Stimulated activated CD4-positive, alpha-beta T cell treated with anti-CD3 and anti-CD28 coated beads, Interleukin-1b, Interleukin-23, amount 100 ng/mL, for 1 hour (primary cell): ENCODE measurements around the gene PIM3.
A peak's percentile ranks its signal among the peaks of the same experiment; 100 is the strongest.

Source experiments
- DNase-seq, 2 donors: peaks; one replicate each; pipeline ENCODE4 v3.0.0-alpha.2; 2020; ENCODE audit warnings: low read depth in 2 of 2

PIM3 gene

DNA sequence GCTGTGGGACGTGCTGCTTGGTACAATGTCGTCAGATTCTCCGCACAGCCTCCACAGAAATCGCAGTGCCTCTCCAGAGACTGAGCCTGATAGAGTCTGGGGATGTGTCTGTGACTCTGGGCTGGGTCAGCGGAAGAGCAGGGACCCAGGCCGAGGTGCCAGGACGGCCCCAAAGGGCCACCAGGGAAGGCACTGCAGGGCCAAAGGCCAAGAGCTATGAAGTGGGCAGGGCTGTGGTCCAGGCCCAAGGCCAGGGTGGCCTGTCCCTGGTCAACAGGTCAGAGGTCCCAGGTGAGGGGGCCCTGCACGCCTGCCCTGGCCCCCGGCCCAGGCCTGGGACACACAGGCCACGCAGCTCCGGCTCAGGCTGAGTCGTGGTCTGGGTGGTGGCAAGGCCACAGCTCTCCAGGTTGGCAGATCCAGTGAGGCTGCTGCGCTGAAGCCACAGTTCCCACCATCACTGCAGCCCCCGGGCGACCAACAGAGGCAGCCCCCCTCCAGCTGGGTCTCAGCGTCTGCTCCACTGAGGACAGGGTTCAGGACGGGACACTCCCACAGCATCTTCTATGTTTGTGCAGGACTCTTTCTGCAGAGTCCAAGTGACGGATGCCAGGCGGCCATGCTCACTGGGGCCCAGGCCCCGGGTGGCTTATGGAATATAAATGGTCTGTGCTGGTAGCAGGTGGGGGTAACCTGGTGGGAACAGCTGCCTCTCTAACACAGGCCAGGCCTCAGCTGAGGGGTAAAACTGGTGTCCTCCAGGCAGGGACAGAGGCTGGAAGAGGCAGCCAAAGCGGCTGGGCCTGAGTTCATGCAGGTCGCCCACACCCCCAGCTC, 4.8 kb upstream of the PIM3 start:
- DNase-seq = no peak

DNA sequence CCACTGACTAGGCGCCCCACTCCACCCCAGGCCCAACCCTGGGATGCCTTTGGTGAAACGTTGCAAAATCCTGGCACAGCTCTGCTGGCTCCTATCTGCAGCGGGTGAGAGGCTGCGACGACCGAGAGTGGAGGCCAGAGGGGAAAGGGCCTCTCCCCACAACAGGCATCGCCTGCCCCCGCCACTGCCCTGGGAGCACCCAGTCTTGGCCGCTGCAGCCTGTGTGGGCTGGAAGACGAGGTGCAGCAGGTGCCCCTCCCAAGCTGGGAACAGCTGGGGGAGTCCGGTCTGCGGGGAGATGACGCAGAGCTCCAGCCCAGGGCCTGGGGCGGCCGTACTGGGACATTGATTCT, 4.2 kb upstream of the PIM3 start:
- DNase-seq = no peak

DNA sequence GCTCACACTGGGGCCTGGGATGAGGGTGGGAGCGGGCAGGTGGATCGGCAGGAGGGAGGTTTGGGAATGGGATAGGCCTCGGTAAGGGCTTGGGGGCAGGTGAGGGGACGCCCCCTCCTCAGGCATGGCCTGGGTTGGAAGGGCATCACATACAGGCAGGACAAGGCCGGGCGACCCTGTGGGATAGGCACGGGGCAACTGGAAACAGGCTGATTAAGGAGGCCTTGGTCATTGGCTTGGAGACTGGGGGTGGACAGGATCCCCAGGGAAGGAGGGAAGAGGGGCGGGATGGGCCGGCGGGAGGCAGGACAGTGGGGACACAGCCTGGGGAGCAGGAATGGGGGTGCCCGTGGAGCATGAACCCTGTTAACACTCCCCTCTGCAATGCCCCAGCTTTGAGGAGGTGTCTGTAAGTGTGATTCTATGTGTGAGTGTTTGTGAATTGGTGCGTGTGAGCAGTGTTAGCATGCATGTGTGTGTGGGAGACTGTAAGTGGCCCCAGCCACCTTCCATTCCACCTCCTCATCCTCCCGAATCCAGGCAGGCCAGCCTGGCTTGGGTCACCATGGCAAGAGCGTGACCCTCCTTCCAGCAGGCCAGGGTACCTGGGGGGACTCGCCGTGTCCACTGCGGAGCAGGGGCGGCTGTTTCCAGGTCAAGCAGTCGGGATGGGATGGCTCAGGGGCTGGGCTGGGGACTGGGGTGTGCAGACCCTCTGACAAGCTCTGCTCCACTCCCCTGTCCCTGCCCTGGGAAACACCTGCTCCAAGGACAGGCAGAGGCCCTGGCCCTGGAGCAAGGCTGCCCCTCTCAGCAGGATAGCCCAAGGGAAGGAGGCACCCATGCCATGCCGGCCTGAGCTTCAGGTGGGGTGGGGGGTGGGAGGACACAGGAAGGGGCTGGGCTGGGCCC, 3.4 kb upstream of the PIM3 start:
- DNase-seq = no peak

DNA sequence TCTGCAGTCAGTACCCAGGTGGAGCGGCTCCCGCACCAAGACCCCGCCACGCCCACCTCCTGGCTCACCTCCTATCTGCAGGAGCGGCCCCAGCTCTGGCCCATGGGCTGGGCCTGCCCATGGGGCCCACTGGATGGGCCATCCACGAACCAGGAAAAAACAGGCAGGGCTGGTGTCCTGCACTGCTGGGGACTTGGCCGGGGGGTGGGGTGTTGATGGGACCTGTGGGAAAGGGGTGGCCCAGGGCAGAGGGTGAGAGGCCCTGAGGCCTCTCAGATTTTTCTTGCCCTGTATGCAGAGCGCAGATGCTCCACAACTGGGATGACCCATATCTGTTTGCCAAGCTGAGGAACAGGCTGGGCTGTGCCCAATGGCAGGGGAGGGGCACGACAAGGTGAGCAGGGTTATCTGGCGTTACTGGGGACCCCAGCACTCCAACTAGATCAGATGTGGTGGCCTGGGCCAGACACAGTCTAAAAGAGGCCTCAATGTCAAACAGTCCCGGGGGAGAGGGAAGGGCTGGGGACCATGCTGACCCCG, 2.7 kb upstream of the PIM3 start:
- no peak for DNase-seq

DNA sequence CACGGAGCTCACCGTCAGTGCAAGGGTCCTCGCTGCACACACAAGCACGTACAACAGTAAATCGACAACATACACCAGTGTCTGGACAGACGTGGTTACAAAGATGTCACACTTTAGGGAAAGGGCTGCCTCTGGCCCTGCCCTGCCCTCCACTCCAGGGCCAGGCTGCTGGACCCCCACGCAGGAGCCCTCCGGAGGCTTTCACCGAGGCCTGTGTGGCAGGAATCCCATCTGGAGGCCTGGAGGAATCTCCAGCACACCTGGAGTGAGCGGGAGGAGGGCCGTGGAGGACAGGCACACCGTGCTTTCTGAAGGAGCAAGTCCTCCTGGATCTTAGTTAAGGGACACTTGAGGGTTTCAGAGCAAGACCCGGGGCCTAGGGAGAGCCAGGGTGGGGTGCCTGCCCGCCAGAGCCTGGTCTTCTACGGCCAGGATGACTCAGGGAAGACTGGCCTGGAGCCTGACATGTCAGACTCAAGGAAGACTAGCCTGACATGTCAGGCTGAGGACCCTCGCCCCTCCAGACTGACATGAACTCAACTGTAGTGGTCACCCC, 2.1 kb upstream of the PIM3 start:
- DNase-seq = no peak

DNA sequence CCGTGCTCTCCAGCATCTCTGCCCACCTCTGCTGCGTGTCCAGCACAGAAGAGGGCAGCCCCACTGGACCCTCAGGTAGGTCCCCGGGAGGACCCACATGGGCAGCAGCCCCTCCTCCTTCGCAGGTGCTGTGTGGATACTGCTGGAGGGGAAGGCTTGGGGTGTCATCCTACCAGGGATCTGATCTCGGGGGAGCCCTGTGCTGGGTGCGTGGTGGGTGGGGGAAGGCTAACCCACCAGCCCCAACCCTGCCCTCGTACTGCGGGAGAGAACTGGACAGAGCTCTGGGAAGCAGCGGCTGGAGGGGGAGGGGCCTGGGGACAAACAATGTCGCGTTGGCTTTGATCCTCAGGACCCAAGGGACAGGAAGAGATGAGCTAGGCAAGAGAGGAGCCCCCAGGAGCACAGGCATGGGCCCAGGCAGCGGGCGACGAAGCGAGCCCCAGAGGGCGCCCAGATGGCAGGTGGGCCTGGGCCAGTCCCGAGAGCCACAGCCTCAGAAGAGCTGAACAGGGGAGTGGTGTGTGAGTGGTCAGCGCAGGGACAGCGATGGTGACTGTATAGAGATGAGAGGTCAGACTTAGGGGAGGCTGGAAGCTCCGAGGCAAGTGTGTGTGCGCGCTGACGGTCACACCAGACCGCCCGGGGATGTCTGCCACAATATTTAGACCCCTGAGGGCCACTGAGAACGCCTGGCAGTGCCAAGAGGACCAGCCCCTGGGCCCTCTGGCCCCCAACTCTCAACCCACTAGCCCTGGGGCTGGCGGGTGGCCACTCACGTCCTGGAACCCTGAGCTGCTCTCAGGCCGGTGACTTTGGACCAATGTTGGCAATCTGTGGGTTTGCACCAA, 1.4 kb upstream of the PIM3 start:
- DNase-seq = no peak

DNA sequence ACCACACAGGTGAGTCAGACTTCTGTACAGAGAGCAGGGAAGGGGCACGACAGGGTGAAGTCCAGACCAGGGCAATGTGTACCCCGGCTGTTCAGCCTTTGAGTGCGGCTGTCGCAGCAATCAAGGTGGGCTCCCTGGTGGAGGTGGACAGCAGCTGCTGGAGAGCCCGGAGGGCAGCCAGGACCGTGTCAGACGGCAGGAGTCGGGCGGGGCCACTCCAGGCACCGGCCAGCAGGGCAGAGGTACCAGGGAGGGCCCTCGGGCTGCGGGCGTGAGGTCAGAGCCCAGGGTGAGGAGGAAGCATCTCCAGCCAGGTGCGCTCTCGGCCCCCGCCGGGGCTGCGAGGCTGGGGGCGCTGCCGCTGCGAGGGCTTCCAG, 802 bp upstream of the PIM3 start:
- no peak for DNase-seq

DNA sequence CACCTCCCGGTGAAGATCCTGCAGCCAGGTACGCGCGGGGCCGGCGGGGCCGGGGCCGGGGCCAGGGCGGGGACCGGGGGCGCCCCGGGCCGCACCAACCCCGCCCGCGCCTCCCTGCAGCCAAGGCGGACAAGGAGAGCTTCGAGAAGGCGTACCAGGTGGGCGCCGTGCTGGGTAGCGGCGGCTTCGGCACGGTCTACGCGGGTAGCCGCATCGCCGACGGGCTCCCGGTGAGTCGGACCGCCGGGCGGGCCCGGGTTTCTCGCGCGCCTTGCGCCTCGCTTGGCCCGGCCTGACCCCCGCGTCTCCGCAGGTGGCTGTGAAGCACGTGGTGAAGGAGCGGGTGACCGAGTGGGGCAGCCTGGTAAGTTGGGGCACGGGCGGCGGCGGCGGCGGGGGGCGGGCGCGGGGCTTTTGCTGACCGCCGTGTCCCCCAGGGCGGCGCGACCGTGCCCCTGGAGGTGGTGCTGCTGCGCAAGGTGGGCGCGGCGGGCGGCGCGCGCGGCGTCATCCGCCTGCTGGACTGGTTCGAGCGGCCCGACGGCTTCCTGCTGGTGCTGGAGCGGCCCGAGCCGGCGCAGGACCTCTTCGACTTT, 531 bp downstream of the PIM3 start:
- no peak for DNase-seq

DNA sequence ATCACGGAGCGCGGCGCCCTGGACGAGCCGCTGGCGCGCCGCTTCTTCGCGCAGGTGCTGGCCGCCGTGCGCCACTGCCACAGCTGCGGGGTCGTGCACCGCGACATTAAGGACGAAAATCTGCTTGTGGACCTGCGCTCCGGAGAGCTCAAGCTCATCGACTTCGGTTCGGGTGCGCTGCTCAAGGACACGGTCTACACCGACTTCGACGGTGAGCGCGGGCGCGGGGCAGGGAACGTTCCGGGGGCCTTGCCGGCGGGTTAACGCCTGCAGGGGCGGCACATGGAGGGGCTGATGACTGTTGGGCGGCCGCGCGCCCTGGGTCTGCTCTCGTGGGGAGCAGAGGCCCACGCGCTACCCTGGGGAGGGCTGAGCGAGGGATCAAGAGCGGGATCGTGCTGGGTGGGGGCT, 1.0 kb downstream of the PIM3 start:
- DNase-seq = no peak

DNA sequence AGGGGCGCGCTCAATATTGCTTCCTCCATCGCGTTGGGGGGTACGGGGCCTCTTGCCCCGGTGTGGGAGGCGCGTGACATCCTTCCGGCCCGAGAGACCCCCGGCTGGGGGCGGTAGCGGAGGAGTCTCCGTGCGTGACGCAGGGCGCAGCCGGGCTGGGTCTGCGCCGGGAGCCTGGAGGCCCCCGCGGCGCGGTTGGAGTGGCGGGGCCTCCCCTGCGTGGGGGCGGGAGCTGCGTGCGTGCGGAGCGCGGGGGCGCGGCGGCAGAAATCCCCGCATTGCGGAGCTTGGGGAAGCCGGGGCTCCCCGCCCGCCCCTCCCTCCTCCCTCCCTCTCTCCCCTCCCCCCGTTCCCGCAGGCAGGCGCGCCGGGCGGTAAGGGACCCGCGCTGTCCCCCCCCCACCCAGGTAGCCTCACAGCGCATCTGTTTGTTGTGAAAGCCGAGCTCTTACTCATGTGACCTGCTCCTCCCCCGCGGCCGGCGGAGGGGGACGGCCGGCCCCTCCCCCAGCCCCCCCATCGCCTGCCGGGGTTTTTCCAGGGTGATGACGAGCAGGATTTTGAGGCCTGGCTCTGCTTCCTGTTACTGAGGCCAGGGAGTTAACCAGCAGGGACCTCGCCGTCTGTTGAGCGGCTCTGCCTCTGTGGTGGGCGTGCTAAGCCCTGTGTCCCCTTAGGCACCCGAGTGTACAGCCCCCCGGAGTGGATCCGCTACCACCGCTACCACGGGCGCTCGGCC, 1.6 kb downstream of the PIM3 start:
- peak; percentile 64 to 91 for DNase-seq

DNA sequence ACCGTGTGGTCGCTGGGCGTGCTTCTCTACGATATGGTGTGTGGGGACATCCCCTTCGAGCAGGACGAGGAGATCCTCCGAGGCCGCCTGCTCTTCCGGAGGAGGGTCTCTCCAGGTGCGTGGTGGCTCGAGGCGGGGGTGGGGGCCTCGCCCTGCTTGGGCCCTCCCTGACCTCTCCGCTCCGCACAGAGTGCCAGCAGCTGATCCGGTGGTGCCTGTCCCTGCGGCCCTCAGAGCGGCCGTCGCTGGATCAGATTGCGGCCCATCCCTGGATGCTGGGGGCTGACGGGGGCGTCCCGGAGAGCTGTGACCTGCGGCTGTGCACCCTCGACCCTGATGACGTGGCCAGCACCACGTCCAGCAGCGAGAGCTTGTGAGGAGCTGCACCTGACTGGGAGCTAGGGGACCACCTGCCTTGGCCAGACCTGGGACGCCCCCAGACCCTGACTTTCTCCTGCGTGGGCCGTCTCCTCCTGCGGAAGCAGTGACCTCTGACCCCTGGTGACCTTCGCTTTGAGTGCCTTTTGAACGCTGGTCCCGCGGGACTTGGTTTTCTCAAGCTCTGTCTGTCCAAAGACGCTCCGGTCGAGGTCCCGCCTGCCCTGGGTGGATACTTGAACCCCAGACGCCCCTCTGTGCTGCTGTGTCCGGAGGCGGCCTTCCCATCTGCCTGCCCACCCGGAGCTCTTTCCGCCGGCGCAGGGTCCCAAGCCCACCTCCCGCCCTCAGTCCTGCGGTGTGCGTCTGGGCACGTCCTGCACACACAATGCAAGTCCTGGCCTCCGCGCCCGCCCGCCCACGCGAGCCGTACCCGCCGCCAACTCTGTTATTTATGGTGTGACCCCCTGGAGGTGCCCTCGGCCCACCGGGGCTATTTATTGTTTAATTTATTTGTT, 2.4 kb downstream of the PIM3 start:
- DNase-seq = no peak

DNA sequence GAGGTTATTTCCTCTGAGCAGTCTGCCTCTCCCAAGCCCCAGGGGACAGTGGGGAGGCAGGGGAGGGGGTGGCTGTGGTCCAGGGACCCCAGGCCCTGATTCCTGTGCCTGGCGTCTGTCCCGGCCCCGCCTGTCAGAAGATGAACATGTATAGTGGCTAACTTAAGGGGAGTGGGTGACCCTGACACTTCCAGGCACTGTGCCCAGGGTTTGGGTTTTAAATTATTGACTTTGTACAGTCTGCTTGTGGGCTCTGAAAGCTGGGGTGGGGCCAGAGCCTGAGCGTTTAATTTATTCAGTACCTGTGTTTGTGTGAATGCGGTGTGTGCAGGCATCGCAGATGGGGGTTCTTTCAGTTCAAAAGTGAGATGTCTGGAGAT, 3.1 kb downstream of the PIM3 start:
- no peak for DNase-seq

DNA sequence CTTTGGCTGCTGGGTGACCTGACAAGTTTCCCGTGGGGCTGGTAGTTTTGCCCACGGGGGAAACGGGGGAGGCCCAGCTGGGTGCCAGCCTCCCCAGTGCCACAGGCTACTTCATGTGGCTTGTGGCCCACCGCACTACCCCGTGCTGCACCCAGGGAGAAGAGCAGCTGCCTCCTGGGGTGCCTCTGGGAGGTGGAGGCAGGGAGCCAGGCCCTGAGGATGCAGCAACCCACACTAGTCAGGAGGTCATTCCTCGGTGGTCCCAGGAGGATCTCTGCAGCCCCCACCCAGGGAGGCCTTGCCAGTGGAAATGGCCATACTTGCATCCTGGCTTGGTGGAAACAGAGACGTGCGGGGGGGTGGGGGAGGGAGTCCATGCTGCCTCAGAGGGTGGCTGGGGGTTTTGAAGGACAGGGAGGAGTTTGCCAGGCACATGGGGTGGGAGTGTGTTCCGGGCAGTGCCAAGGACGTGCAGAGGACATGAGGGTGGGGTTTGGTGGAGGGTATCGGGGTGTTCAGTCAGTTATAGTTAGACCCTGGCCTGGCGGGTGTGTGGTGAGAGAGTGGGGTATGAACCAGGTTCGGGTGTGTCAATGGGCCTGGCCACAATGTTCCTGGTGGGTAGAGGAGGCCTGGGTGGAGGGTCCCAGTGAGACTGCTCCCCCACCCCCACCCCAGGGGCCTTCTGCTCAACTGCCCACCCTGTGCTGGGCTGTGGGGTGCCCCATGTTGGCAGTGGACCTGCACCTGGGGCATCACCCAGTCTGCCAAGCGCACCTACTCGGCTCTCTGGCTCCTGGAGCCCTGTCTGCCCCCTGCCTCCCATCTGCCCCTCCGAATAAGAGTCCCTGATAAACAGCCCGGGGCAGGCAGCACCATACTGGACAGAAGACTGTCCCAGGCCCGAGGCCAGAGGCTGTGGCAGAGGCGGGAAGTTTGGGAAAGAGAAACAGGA, 3.8 kb downstream of the PIM3 start:
- no peak for DNase-seq

DNA sequence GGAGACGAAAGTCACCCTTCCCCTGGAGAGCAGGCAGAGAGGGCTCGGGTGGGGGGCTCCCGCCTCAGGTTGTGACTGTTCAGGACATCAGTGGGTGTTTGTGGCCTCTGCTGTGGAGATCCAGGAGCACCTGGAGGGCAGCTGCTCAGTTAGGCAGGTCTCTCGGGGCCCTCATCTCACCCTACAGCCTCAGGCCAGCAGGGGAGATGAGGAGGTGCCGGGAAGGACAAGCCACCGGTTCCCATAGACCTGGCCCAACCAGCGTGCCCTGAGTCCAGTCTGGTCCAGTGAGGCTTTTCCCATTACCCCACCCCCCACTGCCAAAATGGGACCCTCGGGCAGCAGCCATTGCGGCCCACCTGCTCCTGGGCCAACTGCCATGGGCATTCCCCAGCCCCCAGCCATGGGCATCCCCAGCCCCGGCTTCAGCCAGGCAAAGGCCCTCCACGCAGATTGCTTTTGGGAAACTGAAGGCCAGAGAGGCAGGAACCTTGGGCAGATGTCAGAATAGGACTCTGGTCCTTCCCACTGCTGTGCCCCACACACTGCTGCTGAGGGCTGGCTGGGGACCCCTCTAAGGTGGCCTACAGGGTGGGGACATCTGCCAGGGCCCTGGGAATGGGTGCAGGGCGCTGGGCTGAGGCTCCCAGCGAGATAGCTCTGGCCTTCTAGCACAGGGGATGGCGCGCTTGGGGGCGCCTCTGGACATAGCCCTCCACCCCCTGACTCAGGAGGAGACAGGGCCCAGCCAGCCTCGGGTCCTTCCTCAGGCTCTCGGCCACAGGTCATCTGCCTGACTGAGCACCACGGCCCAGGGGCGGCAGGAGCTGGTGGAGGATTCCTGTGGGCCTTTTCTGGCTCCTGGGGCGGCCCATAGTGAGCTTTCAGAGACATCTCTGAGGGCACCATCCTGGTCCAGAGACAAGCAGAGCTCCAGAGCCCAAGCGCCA, 4.8 kb downstream of the PIM3 start:
- no peak for DNase-seq

DNA sequence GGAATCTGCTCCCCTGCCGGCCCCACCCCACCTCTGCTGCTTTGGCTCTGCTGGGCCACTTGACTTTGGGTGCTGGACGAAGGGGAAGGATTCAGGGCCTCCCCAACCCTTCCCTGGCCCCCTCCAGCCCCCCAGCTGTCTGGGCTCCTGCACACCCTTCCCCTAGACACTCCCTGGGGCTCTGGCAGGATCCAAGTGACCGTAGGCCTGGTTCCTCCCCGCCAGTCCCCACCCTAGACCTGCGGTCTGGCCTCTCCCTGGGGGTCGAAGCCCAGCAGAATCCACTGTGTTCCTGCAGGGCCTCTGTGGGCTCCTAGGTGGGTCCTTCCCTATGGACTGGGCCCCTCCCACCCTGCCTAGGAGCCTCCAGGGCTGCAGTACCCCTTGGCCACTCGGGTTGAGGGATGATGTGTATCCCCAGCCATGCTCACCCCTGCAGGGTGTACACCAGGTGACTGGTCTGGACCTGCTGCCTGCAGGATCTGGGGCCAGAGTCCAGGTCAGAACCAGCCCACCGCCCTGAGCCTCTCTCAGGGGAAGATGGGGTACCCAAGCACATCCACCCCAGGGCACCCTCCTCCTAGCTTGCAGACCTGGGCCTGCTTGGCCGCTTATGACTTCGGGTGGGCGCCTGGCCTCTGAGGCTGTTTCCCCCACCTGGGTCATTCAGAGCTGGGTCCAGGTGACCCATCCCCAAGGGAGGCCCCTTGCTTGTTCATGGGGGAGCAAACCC, 5.6 kb downstream of the PIM3 start:
- DNase-seq = no peak
